HG02678 (cell line): ENCODE results near the gene LSM10.

Experiments used
- ATAC-seq: cut with Tn5 transposase; IDR thresholded peaks from one replicate; pipeline ENCODE4 v1.9.1; 2021; ENCODE audit warnings: mild to moderate bottlenecking, moderate library complexity; ENCODE audit not compliant: unreplicated experiment

Gene LSM10

DNA sequence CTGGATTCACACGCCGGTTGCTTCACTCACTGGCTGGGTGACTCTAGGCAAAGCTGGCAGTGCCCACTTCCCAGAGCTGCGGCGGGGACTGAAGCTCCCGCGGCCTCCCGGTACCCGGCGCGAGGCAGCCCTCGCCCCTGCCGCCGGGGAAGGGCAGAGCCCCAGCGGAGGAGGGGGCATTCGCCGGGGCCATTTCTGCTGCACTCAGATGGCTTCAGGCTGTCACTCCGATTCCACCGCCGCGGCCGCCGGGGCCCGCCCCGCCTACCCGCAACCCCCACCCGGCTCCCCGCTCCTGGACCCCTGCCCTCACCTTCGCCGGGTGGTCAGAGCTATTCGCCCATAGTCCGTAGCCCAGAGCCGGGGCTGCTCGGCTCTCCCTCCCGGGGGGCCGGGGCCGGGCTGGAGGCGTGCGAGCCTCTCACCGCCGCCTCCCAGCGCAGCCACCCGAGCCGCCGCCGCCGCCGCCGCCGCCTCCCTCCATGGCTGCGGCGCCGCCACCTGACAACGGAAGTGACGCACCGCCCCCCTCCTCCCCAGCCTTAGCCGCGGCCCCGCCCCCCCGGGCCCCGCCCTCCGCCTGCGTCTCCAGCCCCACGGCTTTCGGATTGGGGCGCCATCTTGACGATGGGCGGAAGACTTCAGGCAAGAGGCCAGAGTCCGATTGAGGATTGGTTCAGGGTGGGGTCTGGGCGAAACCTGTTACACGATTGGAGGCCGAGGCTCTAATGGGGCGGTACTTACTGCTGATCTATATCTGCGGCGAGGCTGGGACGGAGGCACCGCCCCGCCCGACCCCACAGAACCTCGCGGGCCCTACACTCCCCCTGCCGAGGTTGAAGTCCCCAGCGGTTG, 12.1 kb downstream of the LSM10 start, which contains the start of gene STK40:
STK40 (minus strand) TSS at position 515 of the 855 bp plus-strand sequence. CDS start 24,592 bp downstream, outside the sequence.
- peak; percentile 87 for ATAC-seq

DNA sequence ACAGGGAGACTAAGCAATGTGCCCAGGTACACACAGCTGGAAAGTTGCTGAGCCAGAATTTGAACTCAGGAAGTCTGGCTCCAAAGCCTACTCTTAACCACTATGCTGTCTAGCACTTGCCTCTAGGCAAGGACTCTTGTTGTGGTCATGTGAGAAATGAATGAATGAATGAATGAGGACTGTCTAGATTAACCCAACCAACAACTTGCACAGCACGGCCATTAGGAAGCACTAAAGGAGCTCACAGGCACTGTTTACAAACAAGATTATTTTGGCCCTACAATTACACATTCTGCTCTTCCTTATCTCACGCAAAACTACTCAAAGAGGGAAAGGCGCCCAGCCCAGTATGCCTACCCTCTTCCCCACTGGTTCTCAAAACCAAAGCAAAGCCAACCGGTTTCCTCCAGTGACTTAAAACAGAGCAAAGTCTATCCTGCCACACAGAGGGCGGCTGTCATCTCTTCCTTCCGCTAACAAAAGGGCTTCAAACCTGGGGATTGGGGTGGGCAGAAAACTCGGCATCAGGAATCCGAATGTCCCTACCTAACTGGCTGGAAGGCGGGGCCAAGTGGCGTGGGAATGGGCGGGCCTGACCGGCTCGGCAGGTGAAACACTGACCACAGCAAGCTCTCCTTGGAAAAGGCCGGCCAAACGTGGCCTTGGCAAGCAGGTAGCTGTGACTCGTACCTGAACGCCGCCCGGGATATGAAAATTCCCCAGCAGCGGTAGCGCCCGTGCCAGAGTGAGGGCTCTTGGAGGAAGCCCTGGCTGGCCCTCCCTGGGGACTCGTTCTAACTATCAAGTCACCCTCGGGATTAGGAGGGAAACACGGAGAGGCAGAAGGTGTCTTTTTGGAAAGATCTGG, 12.9 kb downstream of the LSM10 start:
- no peak for ATAC-seq

DNA sequence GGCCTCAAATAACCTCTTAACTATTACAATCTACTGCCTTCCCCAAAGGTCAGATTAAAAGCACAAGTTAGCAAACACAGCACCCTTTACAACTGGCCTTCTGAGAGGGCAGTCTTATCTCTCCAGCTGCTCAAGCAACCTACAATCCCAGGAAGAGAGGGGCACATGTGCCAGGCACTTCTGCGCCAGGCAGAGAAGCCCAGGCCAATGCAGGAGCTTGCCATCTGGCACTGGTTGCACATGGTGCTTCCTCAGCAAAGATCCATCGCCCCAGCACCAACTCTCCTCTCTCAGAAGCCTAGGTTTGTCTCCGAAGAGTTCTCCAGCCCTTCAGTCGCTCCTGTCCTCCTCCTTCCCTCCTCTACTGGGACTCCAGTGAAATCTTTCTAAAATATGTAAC, 14.5 kb downstream of the LSM10 start:
- ATAC-seq: no peak

DNA sequence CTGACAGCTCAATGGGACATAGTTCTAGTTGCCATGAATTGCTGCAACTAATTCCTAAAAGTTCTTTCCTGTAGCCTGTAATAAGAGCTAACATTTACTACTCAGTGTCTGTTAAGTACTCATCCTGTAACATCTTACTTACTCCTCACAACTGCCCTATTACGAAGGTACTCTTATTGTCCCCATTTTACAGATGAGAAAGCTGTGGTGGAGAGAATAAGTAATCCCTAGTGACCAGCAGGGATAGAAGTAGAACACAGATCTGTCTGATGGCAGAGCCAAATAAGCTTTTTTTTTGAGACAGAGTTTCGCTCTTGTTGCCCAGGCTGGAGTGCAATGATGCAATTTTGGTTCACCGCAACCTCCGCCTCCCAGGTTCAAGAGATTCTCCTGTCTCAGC, 15.0 kb downstream of the LSM10 start:
- no peak for ATAC-seq

DNA sequence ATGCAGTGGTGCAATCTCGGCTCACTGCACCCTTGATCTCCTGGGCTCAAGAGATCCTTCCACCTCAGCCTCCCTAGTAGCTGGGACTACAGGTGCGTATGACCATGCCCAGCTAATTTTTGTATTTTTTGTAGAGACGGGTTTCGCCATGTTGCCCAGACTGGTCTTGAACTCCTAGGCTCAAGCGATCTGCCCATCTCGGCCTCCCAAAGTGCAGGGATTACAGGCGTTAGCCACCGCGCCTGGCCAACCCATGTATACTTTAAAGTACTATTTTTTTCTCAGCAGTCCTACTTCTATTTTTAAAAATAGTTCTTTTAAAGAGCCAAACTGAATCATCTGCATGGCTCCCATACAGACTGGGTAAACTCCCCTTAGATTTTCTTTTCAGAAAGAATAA, 15.5 kb downstream of the LSM10 start:
- no peak for ATAC-seq

DNA sequence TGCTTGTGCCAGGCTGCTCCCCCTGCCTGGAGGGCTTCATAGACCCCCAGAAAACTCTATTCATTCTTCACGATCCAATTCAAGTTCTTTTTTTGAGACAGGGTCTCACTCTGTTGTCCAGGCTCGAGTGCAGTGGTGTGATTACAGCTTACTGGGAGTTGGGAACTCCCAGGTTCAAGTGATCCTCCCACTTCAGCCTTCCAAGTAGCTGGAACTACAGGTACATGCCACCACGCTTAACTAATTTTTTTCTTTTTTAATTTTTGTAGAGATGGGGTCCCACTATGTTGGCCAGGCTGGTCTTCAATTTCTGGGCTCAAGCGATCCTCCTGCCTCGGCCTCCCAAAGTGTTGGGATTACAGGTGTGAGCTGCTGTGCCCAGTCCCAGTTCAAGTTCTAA, 16.3 kb downstream of the LSM10 start:
- no peak for ATAC-seq

DNA sequence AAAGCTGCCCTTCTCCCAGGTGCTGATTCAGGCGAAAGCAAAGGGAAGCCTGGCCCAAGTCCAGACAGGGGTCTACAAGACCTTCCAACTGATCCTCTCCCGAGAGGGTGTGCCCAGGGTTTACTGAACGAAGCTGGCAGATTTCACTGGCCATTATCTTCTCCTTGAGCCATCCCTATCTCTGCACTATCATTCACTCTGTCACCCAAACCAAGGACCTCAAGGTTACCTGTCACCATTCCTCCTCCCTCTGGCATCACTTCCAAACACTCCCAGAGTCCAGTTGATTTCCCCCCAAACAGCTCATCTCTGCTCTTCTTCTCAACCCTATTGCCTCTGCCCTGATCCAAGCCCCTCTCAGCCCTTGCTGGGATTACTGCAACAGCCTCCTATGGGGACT, 16.9 kb downstream of the LSM10 start:
- no peak for ATAC-seq

DNA sequence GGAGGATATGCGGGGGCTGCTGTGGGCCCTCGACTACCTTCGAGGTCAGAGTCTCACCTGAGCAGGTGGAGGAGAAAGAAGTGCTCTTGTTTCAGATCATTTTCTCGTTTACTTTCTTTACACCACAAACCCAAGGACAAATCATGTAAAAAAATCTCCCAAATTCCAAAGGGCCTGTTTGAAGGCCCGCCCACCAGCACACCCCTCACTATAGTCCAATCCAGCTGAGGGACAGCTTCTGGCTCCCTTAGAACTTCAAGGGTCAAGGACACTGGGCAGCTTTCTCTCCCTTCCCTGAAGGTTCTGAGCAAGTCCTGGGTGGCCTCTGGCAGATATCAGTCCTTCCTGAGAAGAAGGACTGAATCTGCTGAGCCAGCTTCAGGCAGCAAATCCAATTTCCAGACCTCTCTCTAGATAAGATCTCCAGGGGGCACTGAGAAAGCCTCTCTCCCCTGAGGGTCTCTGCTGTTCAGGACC, 17.5 kb downstream of the LSM10 start:
- no peak for ATAC-seq

DNA sequence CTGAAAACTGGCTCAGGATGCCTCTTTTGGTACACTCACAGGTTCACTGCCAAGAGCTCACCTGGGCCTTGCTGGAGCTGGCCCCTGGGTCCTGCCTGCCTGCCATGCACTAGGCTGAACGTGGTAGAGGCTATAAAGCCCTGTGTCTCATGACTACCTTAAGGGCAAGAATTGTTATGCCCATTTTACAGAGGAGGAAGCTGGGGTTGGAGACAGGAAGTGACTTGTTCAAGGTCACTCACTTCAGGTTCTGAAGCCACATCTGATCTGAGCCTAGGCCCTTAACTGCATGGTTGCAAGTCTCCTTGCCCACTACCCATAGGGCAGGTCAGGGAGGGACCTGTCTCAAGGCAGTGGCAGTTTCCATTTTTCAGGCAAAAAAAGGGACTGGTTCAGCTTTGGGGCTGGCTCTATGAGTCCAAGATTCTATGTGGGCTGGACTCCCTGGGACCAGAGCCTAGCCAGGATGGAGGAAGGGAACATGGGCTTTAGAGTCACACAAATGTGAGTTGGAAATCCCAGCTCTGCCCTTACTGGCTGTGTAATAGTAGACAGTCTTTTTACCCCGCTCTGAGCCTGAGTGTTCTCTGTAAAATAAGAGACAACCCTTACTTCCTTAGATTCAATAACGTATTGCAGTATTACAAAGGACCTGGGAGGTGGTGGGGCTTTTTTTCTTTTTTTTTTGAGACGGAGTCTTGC, 19.8 kb downstream of the LSM10 start:
- ATAC-seq: no peak

DNA sequence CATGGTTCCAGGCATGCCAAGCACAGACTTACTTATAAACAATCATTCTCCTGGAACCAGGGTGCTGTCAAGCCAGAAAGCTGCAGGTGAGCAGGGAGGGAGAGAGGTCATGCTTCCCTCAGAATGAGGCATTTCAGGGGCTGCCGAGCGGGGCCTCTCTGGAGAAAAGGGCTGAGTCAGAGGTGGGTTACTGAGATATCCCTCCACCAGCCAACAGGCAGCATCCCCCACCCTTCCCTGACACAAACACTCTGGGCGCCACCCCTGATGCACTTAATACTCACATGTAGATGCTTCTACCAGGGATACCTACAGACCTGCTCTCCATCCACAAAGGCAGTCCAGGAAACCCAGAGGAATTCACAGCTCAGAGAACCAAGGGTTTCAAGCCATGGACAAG, 25.1 kb downstream of the LSM10 start:
- ATAC-seq: no peak

DNA sequence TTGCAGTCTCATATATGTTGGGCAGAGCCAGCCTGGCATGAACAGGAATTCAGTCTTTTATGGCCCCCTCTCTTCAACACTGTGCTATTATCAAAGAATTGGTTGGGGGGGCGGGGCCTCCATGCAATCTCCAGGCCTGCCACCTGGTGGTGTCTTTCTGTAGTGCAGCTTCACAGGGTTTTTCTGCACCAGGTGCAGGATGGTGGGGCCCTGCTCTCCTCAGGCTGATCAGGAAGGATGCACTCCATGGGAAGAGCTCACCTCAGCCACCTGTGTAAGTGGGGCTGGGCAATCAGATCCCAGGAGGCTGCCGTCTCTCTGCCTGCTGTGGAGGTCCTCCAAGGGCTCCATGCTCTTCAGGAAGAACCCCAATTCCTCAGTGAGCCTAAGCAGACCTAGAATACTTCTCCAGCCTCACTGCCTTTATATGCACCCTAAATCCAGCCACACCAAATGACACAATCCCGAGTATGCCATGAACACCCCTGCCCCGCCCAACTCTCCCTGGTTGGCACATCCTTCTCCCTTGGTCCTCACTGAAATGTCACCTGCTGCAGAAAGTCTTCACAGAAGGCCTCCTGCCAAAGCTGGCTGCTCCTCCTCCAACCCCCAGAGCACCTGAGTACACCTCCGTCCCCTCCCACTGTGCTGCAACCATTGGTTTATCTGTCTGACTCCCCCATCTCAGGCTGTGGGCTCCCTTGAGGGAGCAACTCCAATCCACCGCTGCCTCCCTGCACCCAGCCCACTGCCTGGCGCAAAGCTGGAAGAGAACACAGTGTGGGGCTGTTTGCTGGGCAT, 28.4 kb downstream of the LSM10 start:
- ATAC-seq: no peak

DNA sequence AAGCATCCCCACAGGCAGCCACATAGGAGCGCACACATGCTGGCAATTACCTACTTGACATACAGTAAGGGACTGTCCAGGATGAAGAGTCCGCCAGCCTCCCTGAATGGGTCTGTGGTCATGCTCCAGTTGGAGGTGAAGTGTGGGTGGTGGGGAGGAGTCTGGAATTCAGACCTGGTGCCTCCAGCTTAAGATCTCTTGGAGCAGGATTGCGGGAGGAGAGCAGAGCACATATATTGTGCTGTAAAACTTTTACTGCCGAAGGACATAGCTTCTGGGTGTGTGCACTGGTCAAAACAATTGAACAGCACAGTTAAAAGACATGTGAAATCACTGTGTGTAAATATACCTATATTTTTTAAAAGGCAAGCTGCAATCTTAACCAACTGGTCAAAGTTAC, 29.9 kb downstream of the LSM10 start:
- ATAC-seq: no peak

DNA sequence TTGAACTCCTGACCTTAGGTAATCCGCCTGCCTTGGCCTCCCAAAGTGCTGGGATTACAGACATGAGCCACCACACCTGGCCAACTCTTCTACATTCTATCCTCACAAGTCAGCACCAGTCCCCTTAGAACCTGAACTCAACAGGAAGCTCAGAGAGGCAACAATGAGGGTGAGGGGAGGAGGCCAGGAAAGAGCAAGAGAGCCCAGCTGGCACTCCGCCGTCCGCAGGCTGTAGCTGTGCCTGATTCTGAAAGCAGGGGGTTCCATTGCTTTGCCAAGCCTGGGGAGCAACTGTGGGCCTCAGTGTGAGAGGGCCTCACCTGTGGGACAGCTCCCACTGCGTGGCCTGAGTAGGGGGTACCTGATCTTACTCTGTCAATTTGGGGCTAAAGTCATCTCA, 30.6 kb downstream of the LSM10 start:
- no peak for ATAC-seq

DNA sequence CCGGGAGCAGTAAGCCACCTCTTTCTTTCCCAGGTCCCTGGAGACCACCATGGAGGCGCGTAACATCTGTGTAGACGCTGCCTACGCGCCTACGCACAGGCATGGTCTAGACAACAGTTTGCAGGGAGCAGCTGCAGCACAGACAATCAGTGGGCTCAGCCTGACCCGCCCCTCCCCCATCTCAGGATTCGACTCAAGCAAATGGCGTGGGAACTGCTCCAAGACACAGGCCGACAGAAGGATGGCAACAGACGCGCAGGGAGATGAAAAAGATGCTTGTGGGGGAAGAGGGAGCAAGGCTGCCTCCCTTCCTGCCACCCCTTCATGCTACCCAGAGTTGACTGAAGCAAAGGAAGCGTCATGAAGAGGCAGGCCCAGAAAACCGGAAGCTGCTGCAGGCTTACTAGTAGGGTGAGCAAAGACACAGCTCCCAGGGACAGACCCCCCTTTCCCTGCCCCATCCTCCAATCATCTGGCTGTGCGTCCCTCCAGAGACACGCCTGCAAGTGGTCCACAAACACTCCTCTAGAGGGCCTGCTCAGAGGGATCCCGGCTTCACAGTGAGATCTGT, 31.5 kb downstream of the LSM10 start:
- no peak for ATAC-seq

DNA sequence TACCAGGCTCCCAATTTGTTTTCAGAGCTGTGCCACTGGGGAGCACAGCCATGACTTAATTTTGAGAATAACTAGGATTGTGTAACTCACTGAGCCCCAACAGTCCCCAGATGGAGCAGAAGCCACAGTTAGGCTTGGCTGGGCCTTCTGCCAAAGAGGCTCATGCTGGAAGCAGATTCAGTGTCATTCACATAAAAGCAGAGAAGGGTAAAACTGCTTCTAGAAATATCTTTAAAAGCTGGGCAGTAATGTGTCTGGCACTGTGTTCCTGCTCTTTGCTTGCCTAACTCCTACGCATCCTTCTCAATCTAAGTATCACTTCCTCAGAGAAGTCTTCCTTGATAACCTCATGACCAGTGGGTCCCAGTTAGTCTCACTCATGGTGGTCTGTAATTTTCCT, 32.3 kb downstream of the LSM10 start:
- ATAC-seq: no peak

DNA sequence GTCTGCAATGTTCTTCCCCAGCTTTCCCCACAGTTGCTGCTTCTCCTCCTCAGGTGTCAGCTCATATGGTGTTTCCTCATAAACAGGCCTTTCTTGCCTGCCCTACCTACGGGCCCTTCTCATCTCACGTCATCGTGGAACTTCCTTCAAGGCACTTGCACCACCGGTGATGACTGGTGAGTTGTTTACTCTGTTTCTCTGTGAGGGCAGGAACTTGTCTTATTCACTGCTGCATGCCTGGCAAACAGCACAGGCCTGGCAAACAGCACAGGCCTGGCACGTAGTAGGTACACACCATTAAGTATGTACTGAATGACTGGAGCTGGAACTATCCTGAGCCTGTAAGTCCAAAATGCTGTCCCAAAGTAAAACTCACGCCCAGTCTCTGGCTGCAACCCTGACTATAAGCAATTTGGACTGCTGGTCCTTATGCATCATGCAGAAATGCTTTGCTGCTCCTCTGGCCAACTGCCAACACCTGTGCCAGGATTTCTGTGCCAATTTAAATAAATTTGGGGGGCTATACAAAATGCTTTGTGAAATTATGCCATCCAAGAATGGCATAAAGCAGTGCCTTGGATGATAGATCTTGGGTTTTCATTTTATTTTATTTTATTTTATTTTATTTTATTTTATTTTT, 37.7 kb downstream of the LSM10 start:
- no peak for ATAC-seq

DNA sequence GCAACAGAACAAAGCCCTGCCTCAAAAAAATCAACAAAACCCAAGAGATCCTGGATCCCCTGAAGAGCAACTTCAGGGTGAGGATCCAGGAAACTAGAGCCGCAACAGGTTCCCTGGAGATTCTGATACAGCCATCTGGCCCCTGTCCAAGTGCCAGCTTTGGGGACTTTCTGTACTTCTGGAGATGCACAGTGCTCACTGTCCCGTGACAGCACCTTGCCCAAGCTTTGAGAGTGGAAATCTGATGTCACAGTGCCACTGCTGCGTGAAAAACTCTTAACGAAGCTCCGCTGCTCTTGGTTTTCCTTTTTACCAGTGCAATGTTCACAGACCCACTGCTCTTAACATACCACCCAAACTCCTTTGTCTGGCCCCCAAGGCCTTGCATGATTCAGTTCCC, 38.3 kb downstream of the LSM10 start:
- no peak for ATAC-seq

DNA sequence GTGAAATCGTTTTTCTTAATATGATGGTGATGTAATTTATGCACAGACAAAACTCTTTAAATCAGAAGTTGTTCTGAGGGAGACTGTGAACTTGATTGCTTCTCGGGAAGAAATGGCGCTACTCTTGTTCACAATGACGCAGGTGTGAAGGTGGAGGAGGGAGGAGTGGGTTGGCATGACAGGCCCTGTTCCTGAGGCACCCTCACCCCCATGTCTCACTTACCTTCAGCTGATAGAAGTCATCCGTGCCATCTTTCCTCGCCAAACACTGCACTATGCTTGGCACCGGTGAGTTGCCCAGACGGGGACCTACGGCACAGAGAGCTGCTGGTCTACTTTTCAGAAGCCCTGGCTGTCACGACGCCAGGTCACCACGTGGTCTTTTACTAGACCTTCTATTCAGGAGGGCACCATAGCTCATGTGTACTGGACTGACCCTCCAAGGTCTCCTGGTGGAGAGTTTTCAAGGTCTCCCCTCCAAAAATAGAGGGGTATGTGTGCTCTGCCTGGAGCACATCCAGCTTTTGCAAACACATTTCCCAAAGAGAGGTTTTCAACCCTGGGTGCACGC, 39.1 kb downstream of the LSM10 start:
- no peak for ATAC-seq

DNA sequence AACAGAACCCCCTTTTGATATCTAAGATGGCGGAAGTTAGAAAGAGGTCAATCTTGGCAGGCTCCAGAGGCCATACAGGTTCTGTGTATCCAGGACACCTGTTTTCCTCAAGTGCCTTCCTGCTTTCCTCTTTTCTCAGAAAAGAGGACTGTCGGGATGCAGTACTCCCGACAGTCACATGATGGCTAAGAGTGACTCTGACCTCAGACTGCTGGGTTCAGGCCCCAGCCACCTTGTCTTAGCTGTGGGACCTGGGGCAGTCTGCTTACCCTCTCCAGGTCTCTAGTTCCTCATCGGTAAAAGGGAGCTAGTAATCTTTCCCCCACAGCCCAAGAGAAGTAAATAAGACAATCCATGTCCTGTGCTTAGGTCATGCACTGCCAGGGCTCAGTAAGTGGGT, 41.9 kb downstream of the LSM10 start:
- ATAC-seq: no peak
